Vagina (tissue), 2 donors: ENCODE results near the gene TRMT112.

ENCODE experiments used
- CTCF ChIP-seq, 3 experiments: fragments of 450-650 bp in 2 of 3; fragments of 200-600 bp in 1 of 3; sonication (generic) in 1 of 3; IDR thresholded peaks; one replicate each; pipeline ENCODE4 v1.5.1; 2017 to 2019; ENCODE audit warnings: antibody characterized with exemption in 3 of 3, mild to moderate bottlenecking in 2 of 3, moderate library complexity in 2 of 3
- POLR2A ChIP-seq, 2 donors: fragments of 450-650 bp; IDR thresholded peaks; one replicate each; pipeline ENCODE4 v1.6.1; 2017; ENCODE audit warnings: antibody characterized with exemption in 2 of 2, mild to moderate bottlenecking in 2 of 2, moderate library complexity in 2 of 2
- POLR2AphosphoS5 ChIP-seq, 2 donors: sonication (generic); formaldehyde crosslinking; IDR thresholded peaks; one replicate each; pipeline ENCODE4 v1.9.0; 2017; ENCODE audit warnings: antibody characterized with exemption in 2 of 2, mild to moderate bottlenecking in 2 of 2, low read depth in 1 of 2; ENCODE audit not compliant: insufficient read depth in 1 of 2

- TF ChIP-seq CTCF (IDR thresholded peaks at IDR 0.05) = peak in 1 of 3 experiments; percentile 1
- TF ChIP-seq POLR2A (IDR thresholded peaks at IDR 0.05) = peak in 1 of 2 donors; percentile 81
- peak; percentile 92 to 93 for TF ChIP-seq POLR2AphosphoS5 (IDR thresholded peaks at IDR 0.05; ENCODE audit: insufficient read depth in 1 of 2, low read depth in 1 of 2)
Measured at GRCh38 chr11:64317325-64317960, at the start of gene TRMT112.
